VCaP (cell line): ENCODE results near the gene HSD3B7.

Experiments
- H3K27ac ChIP-seq: fragments of 450-650 bp; 2 replicates; pipeline ENCODE4 v1.5.1; 2017
- TF ChIP-seq, protein P1 (sequence below): fragments of 450-650 bp; conservative IDR thresholded peaks from 2 replicates; pipeline ENCODE4 v1.5.1; 2017; ENCODE audit warnings: mild to moderate bottlenecking, moderate library complexity

The HSD3B7 gene

DNA sequence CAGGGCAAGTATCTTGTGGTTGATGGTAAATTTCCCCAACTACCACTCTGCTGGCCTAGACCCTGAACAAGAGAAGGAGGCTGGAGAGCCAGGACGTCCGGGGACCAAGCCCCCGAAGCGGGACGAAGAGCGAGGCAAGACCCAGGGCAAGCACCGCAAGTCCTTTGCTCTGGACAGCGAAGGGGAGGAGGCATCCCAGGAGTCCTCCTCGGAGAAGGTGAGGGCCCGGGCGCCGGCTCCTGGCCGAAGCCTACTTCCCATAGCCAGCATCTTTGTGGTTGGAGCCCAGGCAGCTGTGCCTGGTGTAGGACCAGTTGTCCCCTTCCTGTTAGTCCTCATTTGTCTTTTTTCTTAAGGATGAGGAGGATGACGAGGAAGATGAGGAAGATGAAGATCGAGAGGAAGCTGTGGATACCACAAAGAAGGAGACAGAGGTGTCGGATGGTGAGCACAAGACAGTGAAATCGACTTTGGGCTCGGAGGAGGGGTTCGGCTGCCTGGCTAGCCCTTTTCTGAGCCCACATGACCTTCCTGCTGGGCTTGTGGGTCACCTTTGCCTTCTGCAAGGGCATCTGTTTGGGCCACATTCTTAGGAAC, 15.7 kb upstream of the HSD3B7 start:
- H3K27ac ChIP-seq = no peak overlapping the region
- TF ChIP-seq, protein P1, sequence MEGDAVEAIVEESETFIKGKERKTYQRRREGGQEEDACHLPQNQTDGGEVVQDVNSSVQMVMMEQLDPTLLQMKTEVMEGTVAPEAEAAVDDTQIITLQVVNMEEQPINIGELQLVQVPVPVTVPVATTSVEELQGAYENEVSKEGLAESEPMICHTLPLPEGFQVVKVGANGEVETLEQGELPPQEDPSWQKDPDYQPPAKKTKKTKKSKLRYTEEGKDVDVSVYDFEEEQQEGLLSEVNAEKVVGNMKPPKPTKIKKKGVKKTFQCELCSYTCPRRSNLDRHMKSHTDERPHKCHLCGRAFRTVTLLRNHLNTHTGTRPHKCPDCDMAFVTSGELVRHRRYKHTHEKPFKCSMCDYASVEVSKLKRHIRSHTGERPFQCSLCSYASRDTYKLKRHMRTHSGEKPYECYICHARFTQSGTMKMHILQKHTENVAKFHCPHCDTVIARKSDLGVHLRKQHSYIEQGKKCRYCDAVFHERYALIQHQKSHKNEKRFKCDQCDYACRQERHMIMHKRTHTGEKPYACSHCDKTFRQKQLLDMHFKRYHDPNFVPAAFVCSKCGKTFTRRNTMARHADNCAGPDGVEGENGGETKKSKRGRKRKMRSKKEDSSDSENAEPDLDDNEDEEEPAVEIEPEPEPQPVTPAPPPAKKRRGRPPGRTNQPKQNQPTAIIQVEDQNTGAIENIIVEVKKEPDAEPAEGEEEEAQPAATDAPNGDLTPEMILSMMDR = no peak

DNA sequence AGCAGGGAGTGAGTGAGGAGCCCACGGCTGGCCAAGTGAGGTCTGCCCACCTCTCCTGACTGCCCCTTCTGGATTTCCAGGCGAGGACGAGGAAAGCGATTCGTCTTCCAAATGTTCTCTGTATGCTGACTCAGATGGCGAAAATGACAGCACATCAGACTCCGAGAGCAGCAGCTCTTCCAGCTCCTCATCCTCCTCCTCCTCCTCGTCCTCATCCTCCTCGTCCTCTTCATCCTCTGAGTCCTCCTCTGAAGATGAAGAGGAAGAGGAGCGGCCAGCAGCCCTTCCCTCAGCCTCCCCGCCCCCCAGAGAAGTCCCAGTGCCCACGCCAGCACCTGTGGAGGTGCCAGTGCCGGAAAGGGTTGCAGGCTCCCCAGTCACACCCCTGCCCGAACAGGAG, 13.7 kb upstream of the HSD3B7 start:
- TF ChIP-seq, protein P1 = no peak
- no peak overlapping the region for H3K27ac ChIP-seq

DNA sequence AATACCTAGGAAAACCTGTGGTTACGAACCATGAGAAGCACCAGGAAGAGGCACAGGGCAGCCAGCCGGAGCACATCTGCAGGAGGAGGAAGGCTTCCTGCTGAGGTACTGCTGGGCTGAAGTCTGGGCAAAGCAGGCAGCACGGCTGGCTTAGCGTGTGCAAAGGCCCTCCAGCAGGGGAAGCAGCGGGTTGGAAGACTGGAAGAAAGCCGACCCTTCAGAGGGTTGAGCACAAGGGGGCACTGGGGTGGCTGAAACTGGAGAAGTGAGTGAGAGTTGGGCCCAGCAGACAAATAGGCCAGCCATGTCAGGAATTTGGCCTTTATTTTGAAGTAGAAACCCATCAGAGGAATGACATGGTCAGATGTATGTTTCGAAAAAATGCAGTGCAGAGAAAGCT, 12.1 kb upstream of the HSD3B7 start:
- TF ChIP-seq, protein P1 = no peak
- no peak overlapping the region for H3K27ac ChIP-seq

DNA sequence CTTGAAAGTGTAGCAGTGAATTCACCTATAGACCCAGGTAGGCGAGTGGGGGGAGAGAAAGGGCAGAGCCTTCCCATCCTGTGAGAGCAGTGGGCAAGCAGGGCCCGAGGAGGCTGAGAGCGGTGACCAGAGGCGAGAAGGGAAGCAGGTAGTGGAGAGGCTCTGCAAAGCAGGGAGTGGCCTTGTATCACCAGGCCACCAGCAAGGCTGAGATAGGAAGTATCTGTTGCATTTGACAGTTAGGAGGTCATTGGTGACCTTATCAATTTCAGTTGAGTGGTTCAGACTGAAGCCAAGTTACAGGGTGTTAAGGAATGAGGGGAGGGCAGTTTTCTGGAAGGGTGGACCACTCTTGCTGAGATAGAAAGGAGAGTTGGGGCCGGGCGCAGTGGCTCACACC, 10.7 kb upstream of the HSD3B7 start:
- TF ChIP-seq, protein P1 = no peak
- H3K27ac ChIP-seq = no peak overlapping the region

DNA sequence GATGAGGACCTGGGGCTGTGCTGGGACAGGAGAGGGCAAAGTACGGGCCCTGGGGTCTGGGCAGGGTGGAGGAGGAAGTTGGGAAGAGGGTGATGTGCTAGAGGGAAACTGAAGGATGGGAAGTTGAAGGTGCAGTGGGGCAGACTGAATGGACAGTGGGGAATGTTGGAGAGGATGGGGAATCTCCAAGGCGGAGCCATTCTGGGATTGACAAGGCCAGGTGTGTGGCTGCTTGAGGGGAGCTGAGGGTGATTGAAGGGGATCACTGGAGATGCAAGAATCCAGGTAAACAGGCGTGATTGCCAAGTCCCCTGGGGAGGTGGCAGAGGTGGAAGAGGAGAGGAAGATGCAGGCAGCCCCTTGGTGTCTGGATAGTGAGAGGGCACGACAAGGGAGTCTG, 8.5 kb upstream of the HSD3B7 start:
- H3K27ac ChIP-seq = no peak overlapping the region
- TF ChIP-seq, protein P1 = no peak

DNA sequence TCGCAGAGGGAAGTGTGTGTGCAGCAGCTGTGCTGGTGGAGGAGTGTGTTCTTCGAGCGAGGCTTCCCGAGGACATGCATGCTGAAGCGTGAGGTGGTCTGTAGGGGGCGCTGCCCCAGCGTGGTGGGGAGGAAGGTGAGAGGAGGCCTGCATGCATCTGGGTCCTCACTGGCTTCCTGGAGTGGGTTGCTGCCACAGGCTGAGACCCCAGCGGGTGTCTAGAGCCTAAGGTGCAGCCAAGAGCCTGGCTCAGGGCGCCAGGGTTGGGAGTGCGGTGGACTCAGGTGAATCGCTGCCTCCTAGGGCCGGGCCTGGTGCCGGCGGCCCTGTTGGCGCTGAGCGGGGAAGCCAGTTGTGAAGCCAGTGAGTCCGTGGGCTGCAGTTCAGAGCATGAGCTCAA, 7.5 kb upstream of the HSD3B7 start:
- TF ChIP-seq, protein P1 = no peak
- no peak overlapping the region for H3K27ac ChIP-seq

DNA sequence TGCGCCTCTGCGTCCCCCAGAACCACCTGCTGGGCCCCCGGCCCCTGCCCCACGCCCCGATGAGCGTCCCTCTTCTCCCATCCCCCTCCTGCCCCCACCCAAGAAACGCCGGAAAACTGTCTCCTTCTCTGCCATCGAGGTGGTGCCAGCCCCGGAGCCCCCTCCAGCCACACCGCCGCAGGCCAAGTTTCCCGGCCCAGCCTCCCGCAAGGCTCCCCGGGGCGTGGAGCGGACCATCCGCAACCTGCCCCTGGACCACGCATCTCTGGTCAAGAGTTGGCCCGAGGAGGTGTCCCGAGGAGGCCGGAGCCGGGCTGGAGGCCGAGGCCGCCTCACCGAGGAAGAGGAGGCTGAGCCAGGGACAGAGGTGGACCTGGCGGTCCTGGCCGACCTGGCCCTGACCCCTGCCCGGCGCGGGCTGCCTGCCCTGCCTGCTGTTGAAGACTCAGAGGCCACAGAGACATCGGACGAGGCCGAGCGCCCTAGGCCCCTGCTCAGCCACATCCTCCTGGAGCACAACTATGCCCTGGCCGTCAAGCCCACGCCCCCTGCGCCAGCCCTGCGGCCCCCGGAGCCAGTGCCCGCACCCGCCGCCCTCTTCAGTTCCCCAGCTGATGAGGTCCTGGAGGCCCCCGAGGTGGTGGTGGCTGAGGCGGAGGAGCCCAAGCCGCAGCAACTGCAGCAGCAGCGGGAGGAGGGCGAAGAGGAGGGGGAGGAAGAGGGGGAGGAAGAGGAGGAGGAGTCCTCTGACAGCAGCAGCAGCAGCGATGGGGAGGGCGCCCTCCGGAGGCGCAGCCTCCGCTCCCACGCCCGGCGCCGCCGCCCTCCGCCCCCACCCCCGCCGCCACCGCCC, 5.6 kb upstream of the HSD3B7 start:
- TF ChIP-seq, protein P1 = no peak
- no peak overlapping the region for H3K27ac ChIP-seq
